GM23338 (cell line): Measurements from ENCODE around the gene GAS1.

Experiments
- EZH2phosphoT487 ChIP-seq: fragments of 200-600 bp; sonication (generic); IDR thresholded peaks from one replicate; pipeline ENCODE4 v1.8.1; 2018; ENCODE audit warnings: antibody characterized with exemption; ENCODE audit not compliant: unreplicated experiment
- POLR2AphosphoS5 ChIP-seq: IDR thresholded peaks from 2 replicates; pipeline ENCODE4 v1.6.1; 2016; ENCODE audit warnings: antibody characterized with exemption, low read depth
- TF ChIP-seq, protein P1 (sequence below), 2 experiments: fragments of 200-600 bp in 1 of 2; sonication (generic) in 1 of 2; conservative IDR thresholded peaks; 2 replicates each; pipeline versions ENCODE4 v1.5.1 to v1.6.1; 2016 to 2017; ENCODE audit warnings: antibody characterized with exemption in 2 of 2, low read depth in 2 of 2, mild to moderate bottlenecking in 2 of 2, moderate library complexity in 1 of 2

DNA sequence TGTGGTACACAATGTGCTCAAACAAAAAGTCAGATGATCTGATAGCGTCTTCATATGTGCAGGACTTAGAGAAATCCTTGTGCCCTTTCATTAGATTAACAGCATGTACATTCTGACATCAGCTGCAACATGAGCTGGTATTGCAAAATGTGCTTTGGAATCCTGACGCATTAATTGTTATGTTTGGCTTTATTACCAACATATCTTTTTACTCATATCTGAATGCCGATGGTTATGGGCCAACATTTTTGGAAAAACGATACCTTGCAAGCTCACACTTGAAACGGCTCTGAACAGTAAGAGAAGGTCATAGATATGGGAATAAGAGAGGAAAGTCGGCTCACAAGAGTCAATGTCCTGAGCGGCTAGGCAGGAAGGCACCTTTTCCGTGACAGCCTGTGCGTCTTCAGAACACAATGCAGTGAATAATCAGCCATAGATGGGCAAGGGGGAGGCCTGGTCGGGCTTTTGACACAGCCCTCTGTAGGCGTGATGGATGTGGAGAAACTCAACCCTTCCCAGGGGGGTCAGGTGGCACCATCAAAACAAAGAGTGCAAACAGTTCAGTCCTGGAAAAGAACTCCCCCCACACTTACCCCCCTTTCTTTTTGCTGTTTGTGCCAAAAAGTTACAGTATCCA, 36.4 kb upstream of the GAS1 start:
- TF ChIP-seq EZH2phosphoT487 (no peak), POLR2AphosphoS5 (no peak)
- TF ChIP-seq, protein P1, sequence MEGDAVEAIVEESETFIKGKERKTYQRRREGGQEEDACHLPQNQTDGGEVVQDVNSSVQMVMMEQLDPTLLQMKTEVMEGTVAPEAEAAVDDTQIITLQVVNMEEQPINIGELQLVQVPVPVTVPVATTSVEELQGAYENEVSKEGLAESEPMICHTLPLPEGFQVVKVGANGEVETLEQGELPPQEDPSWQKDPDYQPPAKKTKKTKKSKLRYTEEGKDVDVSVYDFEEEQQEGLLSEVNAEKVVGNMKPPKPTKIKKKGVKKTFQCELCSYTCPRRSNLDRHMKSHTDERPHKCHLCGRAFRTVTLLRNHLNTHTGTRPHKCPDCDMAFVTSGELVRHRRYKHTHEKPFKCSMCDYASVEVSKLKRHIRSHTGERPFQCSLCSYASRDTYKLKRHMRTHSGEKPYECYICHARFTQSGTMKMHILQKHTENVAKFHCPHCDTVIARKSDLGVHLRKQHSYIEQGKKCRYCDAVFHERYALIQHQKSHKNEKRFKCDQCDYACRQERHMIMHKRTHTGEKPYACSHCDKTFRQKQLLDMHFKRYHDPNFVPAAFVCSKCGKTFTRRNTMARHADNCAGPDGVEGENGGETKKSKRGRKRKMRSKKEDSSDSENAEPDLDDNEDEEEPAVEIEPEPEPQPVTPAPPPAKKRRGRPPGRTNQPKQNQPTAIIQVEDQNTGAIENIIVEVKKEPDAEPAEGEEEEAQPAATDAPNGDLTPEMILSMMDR (conservative IDR thresholded peaks at IDR 0.05; ENCODE audit: low read depth in 2 of 2): no peak
